GM19025 (cell line): ENCODE data around the gene TTLL3.
A peak's percentile ranks its signal among the peaks of the same experiment; 100 is the strongest.

ENCODE experiments used
- ATAC-seq: cut with Tn5 transposase; IDR thresholded peaks from one replicate; pipeline ENCODE4 v1.9.1; 2021; ENCODE audit warnings: mild to moderate bottlenecking, low read depth, moderate library complexity; ENCODE audit not compliant: unreplicated experiment

TTLL3 gene

GRCh38 chr3:9780458-9780812 is 29.6 kb upstream of the TTLL3 start:
- no peak for ATAC-seq

DNA sequence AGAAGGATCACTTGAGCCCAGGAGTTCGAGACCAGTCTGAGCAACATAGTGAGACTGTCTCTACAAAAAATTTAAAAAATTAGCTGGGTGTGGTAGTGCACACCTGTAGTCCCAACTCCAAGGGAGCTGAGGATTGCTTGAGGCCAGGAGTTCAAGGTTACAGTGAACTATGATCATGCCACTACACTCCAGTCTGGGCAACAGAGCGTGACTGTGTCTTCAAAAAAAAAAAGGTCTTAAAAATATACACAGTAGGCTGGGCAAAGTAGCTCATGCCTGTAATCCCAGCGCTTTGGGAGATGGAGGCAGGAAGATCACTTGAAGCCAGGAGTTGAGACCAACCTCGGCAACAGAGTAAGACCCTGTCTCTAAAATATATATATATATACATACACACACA is 29.2 kb upstream of the TTLL3 start:
- ATAC-seq, result no peak

GRCh38 chr3:9781551-9781950 is 28.5 kb upstream of the TTLL3 start:
- no peak for ATAC-seq

DNA sequence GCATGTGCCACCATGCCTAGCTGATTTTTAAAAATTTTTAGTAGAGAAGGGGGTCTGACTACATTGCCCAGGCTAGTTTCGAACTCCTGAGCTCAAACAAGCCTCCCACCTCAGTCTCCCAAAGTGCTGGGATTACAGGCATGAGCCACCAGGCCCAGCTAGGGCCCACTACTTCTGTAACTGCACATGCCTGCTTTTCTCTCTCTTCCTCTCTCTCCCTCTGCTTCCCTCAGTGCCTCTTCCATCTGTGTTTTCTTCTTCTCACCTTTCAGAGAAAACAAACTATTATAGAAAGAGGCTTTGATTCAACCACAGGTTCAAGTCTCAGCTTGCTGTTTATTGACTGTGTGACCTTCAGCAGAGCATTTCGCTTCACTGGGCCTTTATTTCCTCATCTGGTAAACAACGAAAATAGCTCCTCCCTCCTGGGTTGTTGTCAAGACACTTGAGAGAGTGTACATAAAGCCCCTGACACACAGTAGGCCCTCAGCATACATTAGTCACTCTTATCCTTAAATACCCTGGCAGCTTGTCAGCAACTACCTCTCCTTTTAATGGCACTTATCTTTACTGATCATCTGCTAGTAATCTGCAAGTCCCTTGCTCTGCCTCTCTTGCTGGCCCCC is 28.0 kb upstream of the TTLL3 start:
- ATAC-seq, result no peak

DNA sequence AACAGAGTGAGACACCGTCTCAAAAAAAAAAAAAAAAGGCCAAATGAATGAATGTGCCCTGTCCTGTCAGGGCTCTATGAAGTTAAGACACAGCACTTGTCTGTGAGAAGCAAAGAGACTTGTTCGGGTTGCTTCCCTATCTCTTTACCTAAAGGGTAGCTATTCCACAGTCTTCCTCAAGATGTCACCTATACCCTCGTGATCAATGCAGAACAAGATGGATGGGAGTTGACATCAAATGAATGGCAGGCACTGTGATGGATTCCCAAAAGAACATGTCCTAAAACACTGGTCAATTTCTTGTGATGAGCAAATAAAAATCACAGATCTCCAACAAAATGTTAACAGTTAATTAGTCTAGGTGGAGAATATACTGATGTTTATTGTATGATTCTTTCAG is 27.3 kb upstream of the TTLL3 start:
- ATAC-seq, result no peak

DNA sequence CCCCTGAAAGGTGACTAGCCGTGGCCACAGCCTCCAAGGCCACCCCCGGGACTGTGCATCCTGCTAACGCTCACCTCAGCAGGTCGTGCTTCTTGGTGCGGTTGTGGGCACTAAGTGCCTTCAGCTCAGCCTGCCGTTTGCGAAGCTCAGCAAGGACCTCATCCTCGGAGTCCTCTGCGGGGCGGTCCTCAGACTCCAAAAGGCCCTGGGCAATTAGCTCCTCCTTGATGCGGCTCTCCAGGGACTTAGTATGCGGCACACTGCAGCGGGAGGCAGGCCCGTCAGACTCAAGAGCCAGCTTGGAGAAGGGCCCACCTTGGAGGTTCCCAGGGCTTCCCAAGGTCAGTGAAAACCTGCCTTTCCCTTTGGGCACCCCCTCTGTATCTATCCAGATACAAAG is 26.1 kb upstream of the TTLL3 start:
- no peak for ATAC-seq

- ATAC-seq, result no peak
Measured at GRCh38 chr3:9784965-9785364, 25.1 kb upstream of the TTLL3 start.

DNA sequence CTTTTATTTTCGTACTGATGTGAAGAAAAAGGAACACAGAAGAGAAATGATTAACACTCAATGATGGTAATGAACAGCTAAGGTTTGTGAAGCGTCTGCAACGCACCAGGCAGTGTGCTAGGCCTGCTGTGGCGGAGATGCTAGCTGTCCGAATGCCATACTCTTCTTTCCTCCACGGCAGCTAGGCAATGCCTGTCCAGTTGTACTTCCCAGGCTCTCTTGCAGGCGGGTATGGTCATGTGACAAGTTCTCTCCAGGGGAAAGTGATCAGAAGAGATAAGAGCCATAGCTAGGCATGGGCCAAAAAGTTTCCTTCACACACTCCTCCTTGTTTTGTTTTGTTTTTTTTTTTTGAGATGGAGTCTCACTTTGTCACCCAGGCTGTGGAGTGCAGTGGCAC is 24.5 kb upstream of the TTLL3 start:
- no peak for ATAC-seq

GRCh38 chr3:9786209-9786739 is 23.8 kb upstream of the TTLL3 start:
- ATAC-seq, result no peak

GRCh38 chr3:9786825-9787669 is 23.0 kb upstream of the TTLL3 start:
- no peak for ATAC-seq

GRCh38 chr3:9787714-9788113 is 22.3 kb upstream of the TTLL3 start:
- no peak for ATAC-seq

DNA sequence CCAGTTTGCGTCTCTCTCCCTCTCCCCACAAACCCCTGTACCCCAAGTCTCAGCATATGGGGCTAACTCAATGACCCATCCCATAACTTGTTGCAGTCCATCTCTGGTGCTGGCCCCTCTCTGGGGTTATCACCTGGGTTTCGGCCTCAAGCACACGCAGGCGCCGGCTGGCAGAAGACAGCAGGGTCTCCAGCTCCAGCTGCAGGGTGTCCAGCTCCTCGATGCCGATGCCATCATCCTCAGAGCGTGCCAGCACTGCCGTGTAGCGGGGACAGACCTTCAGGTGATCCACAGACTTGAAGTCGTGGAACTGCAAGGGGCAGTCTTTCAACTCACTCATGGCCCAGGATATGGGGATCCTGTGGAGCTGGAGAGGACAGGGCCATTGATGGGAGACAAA is 18.9 kb upstream of the TTLL3 start:
- no peak for ATAC-seq

DNA sequence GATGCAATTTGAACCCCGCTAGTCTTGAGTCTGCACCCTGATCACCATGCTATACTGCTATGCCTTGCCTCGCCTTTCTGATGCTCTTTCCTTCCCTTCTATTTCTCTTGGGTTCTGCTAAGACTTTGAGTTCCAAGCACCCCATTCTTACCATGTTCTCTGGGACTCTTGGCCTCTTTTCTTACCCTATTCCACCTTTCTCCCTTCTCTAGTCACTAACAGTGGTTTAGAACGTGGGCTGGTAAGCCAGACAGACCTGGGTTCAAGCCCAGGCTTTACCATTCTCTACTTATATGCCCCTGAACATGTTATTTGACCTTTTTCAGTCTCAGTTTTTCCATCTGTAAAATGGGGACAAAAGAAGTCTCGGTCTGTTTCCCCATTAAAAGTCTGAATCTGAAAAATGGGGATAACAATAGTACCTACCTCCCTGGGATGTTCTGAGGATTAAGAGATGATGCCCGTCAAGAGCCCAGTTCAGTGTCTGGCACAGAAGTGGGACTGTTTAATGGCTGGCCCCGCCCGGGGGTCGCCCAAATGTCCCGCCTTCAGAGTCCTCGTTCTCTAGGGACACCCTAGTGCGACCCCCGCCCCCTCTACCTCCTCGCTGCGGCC is 18.2 kb upstream of the TTLL3 start:
- no peak for ATAC-seq

- ATAC-seq, result peak; percentile 78
Measured at GRCh38 chr3:9792405-9793160, 17.5 kb upstream of the TTLL3 start, which contains the start of the genes ARPC4 and TADA3. Gene ARPC4 (plus strand): TSS chr3:9793082. CDS start chr3:9793122, 40 bp downstream. Gene TADA3 (minus strand): TSS chr3:9792473. CDS start chr3:9791466, 1,007 bp downstream.

DNA sequence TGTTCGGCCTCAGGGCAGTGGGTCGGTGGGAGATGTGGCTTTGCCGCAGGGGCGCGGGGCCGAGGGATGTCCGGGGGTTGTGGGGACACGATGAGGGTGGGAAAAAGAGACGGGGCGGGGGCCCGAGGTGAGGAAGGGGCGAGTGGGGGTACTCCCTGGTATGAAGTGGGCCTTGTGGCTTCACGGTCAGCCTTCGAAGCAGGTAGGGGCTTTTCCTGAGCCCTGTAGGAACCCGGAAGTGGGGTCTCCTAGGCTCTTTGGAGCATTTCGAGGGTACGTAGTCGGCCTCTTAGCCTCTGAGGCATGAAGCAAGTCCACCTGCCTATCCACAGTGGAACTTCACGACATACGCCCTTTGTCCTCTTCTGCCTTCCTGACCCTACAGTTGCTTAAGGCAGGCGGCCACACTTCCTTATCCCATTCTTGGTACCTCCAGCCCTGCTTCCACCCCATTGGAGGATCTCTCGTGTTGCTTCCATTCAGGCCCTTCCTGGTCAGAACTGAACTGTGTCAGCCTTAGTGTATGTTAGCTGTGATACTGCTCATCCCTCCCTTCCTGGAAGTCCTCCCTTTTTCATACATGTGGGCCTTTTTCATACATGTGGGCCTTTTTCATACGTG is 16.8 kb upstream of the TTLL3 start:
- ATAC-seq, result no peak

GRCh38 chr3:9794400-9794799 is 15.7 kb upstream of the TTLL3 start:
- no peak for ATAC-seq

- no peak for ATAC-seq
Measured at GRCh38 chr3:9795207-9795606, 14.9 kb upstream of the TTLL3 start.

- ATAC-seq, result no peak
Measured at GRCh38 chr3:9797196-9797945, 12.7 kb upstream of the TTLL3 start.

- ATAC-seq, result no peak
Measured at GRCh38 chr3:9800529-9800928, 9.5 kb upstream of the TTLL3 start.

- ATAC-seq, result no peak
Measured at GRCh38 chr3:9803494-9803893, 6.6 kb upstream of the TTLL3 start.
